NT2/D1 (cell line): Measurements from ENCODE around the gene ARHGAP32.

Experiments
- YY1 ChIP-seq: IDR thresholded peaks from 2 replicates; pipeline ENCODE4 v1.6.1; 2011; ENCODE audit not compliant: insufficient read length, insufficient read depth
- ZNF274 ChIP-seq: IDR thresholded peaks from 2 replicates; pipeline ENCODE4 v1.6.1; 2011; ENCODE audit warnings: mild to moderate bottlenecking, low read depth, low read length

GRCh38 chr11:128963744-128964325 is 228.3 kb downstream of the ARHGAP32 start:
- TF ChIP-seq ZNF274, result no peak
- no peak for TF ChIP-seq YY1
